Rectal smooth muscle tissue (tissue), 1 donor: ENCODE data around the gene BAHD1.
"Not testable (repeated sequence)": the region's sequence is repeated elsewhere in the genome, so short reads cannot be mapped to it uniquely, and the experiment has no call there.

Source experiments
- H3K27ac ChIP-seq: one replicate; pipeline ENCODE4 v1.7.0; 2013; ENCODE audit warnings: low read depth, low read length, inconsistent platforms
- H3K27me3 ChIP-seq: one replicate; pipeline ENCODE4 v1.7.0; 2013; ENCODE audit warnings: low read length; ENCODE audit not compliant: control insufficient read depth, insufficient read depth
- H3K36me3 ChIP-seq: one replicate; pipeline ENCODE4 v1.7.0; 2013; ENCODE audit warnings: low read length; ENCODE audit not compliant: control insufficient read depth, insufficient read depth
- H3K4me1 ChIP-seq: one replicate; pipeline ENCODE4 v1.7.0; 2013; ENCODE audit warnings: low read length; ENCODE audit not compliant: control insufficient read depth, insufficient read depth
- H3K4me3 ChIP-seq: one replicate; pipeline ENCODE4 v1.7.0; 2013; ENCODE audit warnings: low read length
- H3K9ac ChIP-seq: one replicate; pipeline ENCODE4 v1.7.0; 2013; ENCODE audit warnings: low read length

Gene BAHD1

DNA sequence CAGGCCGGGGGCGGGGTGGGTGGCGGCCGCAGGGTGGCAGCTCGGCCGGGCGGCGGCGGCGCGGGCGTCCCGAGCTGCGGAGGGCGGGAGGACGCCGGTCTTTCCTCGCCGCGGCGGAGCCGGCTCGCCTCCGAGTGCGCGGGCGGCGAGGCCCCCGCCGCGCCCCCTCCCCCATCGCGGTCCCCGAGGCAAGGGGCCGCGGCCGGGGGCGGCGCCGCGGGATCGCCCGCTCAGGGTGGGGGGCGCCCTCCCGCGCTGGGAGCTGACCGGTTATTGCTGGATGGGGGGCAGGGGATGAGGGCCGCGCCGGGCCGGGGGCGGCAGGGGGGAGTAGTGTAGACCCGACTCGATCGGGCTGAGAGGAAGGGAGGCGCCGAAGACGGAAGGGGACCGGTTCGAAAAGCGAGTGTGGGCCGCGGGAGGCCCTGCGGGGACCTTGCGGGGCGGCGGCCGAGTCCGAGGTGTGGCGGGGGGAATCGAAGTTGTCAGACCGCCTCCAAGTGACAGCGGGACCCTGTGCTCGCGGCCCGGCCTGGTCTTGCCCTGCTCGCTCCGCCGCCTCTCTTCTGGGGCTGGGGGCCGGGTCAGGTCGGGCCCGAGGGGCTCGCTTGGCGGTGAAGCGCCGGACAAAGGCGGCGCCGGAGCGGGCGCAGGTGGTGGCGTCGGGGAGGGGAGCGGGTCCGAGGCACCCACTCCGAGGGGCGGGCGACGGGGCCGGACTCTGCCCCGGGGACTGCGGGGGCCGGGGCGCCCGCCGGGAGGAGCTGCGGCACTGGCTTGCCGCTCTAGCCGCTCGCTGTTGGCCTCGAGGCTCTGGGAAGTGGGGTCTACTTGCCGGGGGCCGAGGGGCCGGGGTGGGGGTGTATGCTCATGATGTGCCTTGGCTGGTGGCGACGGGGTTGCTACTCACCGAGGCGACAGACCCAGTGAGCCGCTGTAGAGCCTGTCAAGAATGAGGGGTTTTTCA is 1.1 kb downstream of the BAHD1 start:
- peaks cover 4% of the 10 kb centered on the region for H3K4me1 ChIP-seq

DNA sequence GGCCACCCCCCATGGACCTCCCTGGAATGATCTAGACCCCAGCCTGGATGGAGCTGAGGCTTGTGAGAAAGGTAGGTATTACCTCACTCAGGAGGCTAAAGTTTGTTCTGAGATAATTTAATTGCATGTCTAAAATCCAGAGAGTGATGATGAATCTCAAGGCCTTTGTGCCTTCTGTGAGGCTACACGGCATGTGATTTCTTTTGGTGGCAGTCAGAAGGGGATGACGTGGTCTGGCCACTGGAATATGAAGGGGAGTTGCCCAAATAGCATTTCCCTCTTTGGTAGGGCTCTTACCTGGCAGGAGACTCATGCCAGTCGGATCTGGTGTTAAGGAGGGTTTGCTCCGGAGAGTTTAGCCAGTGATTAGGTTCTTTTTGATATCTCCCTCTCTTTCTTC is 2.5 kb downstream of the BAHD1 start:
- no peak overlapping the region for H3K4me3 ChIP-seq
- H3K27ac ChIP-seq: no peak overlapping the region
- no peaks in the 10 kb centered on the region for H3K36me3 ChIP-seq
- peaks cover 9% of the 10 kb centered on the region for H3K27me3 ChIP-seq
- no peak overlapping the region for H3K9ac ChIP-seq
- H3K4me1 ChIP-seq: peaks cover 4% of the 10 kb centered on the region

More for the DNA sequence above, 1.1 kb downstream of the BAHD1 start:
- Histone ChIP-seq H3K27me3 (peaks cover 23% of the 10 kb centered on the region), H3K27ac (no peak overlapping the region), H3K36me3 (no peaks in the 10 kb centered on the region), H3K9ac (no peak overlapping the region), H3K4me3 (peak overlapping the region; percentile 77)

DNA sequence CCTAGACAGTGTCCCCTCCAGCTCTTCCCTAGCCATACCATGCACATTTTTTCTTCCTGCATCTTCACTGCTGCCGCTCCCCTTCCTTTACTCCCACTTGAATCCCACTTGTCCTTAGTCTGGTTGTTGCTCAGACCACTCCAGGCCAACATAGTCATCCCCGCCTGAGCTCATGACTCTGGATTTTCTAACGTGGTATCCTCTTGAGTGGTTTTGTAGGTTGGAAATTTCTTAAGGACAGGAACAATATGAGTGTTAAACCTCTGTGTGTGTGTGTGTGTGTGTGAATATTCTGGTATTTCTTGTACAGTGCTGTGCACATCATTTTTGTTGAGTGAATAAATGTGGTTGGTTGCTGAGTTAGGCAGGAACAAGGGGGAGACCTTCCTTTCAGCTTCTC is 3.1 kb downstream of the BAHD1 start:
- H3K27ac ChIP-seq: no peak overlapping the region
- H3K36me3 ChIP-seq: no peaks in the 10 kb centered on the region
- peaks cover 5% of the 10 kb centered on the region for H3K27me3 ChIP-seq
- H3K4me1 ChIP-seq: peaks cover 4% of the 10 kb centered on the region
- H3K9ac ChIP-seq: no peak overlapping the region
- H3K4me3 ChIP-seq: no peak overlapping the region

DNA sequence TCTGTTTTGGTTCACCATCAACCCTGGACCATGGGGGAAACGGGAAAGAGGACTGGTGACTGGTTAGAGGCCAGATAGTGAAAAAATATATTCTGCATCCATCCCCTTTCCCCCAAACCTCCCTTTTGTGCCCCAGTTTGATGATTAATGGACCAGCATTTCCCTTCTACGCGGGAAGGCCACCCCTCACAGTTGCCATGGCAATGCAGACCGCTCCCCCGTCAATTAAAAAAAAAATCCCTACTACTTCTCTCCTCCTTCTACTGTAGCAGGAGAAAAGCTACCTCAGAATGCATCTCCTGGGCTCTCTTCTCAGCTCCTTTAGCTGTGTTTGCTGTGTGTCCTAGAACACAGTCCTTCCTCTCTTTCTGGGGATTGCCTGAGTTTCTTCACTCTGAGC is 4.0 kb downstream of the BAHD1 start:
- Histone ChIP-seq H3K4me1 (peaks cover 4% of the 10 kb centered on the region), H3K27ac (no peak overlapping the region), H3K36me3 (no peaks in the 10 kb centered on the region), H3K9ac (no peak overlapping the region), H3K4me3 (no peak overlapping the region), H3K27me3 (peaks cover 5% of the 10 kb centered on the region)

DNA sequence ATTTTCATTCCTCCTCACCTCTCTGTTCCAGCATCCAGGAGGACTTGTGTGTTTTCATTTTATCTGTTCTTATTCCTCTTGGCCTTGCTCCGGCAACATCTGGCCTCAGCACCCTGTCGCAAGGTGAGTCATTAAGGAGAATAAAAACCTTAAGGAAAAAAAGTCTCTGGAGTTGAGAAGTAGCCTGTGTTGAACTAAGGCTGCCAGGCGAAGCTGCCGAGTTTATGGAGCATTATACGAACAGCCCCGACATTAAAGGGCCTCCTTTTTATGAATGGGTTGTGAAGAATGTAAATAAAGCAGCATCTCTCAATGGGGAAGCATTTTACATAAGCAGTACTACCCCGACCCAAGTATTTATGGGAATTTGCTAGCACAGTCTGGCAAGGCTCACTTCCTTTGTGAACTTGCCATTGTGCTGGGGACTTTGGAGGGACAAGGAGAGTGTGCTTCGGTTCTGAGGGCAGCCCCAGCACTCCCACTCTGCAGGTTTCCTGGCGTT is 4.7 kb downstream of the BAHD1 start:
- Histone ChIP-seq H3K27me3 (no peaks in the 10 kb centered on the region), H3K27ac (no peak overlapping the region), H3K36me3 (no peaks in the 10 kb centered on the region), H3K9ac (no peak overlapping the region), H3K4me3 (no peak overlapping the region), H3K4me1 (no peaks in the 10 kb centered on the region)

DNA sequence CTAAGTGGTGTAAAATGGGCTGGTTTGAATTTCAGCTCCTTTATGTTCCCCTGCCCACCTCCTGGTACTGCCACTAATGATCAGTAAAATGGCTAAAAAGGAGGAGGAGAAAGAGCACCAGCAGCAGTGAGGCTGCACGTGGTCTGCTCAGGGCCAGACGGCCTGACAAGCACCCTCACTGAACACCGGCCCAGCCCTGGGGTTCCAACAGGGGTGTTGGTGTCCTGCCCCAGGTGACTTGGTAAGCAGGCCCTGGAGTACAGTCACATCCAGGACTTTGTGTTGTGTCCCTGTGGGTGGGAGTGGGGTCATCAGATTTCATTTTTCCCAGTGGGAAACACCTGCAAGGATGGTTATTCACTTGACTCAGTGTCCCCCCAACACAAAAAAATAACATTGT is 5.4 kb downstream of the BAHD1 start:
- Histone ChIP-seq H3K27me3 (no peaks in the 10 kb centered on the region), H3K4me1 (no peaks in the 10 kb centered on the region), H3K36me3 (no peaks in the 10 kb centered on the region), H3K9ac (no peak overlapping the region), H3K27ac (no peak overlapping the region), H3K4me3 (no peak overlapping the region)

DNA sequence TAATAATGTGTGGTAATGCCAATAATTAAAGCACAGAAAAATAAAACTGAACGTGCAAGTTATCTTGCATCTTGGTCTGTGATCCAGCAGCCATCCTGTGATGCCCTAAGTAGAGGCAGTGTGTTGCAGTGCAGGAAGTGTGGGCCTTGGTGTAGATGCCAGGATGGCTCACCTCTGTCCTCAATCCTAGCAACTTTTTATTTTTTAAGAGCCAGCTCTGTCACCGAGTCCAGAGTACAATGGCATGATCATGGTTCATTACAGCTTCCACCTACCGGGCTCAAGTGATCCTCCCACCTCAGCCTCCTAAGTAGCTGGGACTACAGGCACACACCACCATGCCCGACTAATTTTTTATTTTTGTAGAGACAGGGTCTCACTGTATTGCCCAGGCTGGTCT is 7.6 kb downstream of the BAHD1 start:
- no peak overlapping the region for H3K4me3 ChIP-seq
- H3K9ac ChIP-seq: no peak overlapping the region
- H3K27ac ChIP-seq: no peak overlapping the region
- H3K4me1 ChIP-seq: no peaks in the 10 kb centered on the region
- H3K36me3 ChIP-seq: no peaks in the 10 kb centered on the region
- H3K27me3 ChIP-seq: no peaks in the 10 kb centered on the region

DNA sequence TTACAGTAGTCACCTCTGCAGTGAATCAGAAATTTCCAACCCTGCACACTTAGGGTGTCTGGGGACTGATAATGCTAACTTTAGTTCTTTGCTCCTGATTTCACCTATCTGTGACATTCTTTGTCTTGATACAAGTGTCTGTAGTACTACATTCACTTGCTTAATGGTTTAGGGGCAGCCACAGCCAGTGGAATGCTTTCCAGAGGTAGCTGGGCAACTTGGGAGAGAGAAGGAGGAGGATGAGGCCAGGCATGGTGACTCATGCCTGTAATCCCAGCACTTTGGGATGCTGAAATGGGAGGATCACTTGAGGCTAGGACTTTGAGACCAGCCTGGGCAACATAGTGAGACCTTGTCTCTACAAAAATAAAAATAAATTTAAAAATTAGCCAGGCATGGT is 8.5 kb downstream of the BAHD1 start:
- Histone ChIP-seq H3K27ac (no peak overlapping the region), H3K27me3 (no peaks in the 10 kb centered on the region), H3K9ac (no peak overlapping the region), H3K36me3 (no peaks in the 10 kb centered on the region), H3K4me1 (no peaks in the 10 kb centered on the region), H3K4me3 (no peak overlapping the region)

DNA sequence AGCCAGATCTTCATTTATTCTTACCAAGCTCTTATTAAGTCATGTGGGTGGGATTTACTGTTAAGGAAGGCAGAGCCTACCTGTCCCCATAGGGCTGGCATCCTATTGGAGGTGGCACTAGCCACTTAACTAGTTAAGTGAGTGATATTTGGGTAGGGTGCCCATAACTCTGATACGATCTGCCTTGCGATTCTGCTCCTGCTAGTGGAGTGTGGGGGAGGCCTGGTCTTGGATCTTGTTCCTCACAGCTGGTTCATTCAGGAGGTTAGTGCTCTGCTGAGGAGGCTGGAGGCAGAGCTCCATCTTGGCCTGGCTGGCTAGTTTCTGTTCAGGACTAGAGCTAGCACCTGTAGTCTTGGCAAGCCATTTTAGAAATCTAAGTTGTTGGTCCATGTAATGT is 9.3 kb downstream of the BAHD1 start:
- no peaks in the 10 kb centered on the region for H3K27me3 ChIP-seq
- H3K27ac ChIP-seq: no peak overlapping the region
- no peaks in the 10 kb centered on the region for H3K36me3 ChIP-seq
- H3K4me3 ChIP-seq: no peak overlapping the region
- H3K9ac ChIP-seq: no peak overlapping the region
- H3K4me1 ChIP-seq: no peaks in the 10 kb centered on the region

DNA sequence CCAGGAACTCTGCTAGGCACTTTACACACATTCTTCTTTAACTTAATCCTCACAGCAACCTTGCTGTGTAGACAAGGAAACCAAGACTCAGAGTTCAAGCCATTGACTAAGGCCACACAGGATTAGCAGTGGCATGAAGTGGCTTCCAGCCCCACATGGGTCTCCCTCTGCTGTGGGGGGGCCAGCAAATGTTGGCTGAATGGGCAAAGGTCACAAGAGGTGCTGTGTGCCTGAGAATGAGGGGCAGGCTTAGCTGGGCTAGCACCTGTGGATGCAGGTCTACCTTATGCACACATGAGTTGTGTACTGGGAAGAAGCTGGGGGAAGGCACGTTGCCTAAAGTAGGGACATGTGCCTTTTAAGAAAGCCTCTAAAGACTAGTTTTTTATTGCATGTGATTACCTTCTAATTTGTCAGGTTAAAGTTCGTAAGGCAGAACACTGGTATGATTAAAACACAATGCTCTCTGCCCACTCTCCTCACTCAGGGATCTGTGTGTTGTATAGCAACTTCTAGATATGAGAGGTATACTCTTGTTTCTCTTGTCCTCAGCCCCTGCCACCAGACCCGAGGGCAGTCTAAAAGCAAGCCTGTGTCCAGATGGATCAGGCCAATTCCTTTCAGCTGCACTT is 10.9 kb downstream of the BAHD1 start:
- no peaks in the 10 kb centered on the region for H3K4me1 ChIP-seq
- H3K36me3 ChIP-seq: no peaks in the 10 kb centered on the region
- no peak overlapping the region for H3K9ac ChIP-seq
- no peak overlapping the region for H3K4me3 ChIP-seq
- H3K27ac ChIP-seq: no peak overlapping the region
- no peaks in the 10 kb centered on the region for H3K27me3 ChIP-seq

DNA sequence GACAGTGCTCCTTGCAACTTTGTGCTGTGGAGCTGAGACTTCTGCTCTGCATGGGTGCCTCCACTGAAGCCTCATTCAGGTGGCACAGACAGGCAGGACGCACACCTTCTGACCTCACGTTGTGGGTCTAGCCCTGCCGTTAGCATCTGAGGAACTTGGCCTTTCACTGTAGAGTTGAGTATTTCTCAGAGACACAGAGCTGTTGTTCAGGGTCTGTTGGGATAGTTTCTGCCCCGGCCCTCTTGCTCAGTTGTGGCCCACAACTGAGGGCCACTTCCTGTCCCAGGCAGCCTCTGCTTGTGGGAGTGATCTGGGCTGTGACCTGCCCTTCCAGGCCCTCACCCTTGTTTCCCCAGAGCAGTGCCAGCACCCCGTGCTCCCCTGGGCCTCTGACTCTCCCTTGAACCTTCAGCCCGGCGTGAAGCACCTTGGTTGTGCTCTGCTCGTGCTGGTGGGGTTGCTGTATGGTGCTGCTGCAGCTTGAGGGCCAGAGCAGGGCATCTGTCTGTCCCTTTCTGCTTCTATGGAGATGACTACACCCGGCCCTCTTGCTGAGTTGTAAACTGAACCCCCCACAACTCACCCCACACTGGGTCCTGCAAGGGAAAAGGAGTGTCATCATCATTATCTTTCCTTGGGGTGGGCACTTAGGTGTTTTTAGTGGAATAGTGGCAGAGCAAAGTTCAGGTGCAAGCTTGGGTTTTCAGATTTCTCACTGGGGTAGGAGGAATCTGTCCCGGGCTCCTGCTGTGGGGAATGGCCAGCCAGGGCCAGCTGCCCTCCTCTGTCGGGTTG is 11.7 kb downstream of the BAHD1 start:
- H3K4me1 ChIP-seq: no peaks in the 10 kb centered on the region
- no peak overlapping the region for H3K9ac ChIP-seq
- no peak overlapping the region for H3K27ac ChIP-seq

DNA sequence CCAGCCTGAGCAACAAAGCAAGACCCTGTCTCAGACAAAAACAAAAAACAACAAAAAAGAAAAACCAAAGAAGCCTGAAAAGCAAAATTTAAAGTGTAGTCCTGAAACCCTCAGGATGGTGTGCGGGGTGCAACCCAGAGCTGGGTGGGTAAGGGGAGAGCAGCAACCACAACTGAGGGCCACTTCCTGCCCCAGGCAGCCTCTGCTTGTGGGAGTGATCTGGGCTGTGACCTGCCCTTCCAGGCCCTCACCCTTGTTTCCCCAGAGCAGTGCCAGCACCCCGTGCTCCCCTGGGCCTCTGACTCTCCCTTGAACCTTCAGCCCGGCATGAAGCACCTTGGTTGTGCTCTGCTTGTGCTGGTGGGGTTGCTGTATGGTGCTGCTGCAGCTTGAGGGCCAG is 13.2 kb downstream of the BAHD1 start:
- H3K27ac ChIP-seq, H3K9ac ChIP-seq, H3K4me3 ChIP-seq, H3K27me3 ChIP-seq, H3K36me3 ChIP-seq, H3K4me1 ChIP-seq: not testable (repeated sequence)

More for the DNA sequence above, 11.7 kb downstream of the BAHD1 start:
- no peaks in the 10 kb centered on the region for H3K36me3 ChIP-seq
- H3K27me3 ChIP-seq: no peaks in the 10 kb centered on the region
- no peak overlapping the region for H3K4me3 ChIP-seq
